Activated naive CD4-positive, alpha-beta T cell (primary cell): ENCODE data around the gene DNAJB1.
A peak's percentile ranks its signal among the peaks of the same experiment; 100 is the strongest.
"Not testable (repeated sequence)": the region's sequence is repeated elsewhere in the genome, so short reads cannot be mapped to it uniquely, and the experiment has no call there.

ENCODE experiments used
- DNase-seq, 4 experiments: peaks; one replicate each; lab custom pipeline; 2025; lab: John Stamatoyannopoulos, UW

Gene DNAJB1

GRCh38 chr19:14520543-14520942, 2.3 kb upstream of the DNAJB1 start:
- no peak for DNase-seq

DNA sequence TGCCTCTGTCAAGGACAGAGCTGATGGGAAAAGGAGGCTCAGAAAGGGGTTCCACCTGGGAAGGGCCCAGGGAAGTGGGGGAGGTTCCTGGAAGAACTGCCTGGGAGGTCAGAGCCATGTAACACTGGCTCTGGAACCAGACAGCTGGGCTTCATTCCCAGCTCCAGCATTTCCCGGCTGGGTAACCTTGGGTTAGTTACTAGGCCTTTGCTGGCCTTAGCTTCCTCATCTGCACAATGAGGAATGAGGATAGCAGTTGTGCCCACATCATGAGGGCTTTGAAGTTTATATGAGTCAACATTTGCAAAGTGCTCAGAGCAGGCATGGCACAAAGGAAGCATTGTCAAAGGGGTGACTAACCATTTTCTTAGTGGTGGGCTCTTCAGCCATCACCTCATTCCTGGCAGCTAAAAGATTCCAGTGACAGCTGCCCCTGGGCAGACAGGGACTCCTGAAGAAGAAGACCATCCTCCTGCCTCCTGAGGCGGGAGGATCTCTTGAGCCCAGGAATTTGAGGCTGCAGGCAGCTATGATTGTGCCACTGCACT, 1.7 kb upstream of the DNAJB1 start:
- no peak for DNase-seq

DNA sequence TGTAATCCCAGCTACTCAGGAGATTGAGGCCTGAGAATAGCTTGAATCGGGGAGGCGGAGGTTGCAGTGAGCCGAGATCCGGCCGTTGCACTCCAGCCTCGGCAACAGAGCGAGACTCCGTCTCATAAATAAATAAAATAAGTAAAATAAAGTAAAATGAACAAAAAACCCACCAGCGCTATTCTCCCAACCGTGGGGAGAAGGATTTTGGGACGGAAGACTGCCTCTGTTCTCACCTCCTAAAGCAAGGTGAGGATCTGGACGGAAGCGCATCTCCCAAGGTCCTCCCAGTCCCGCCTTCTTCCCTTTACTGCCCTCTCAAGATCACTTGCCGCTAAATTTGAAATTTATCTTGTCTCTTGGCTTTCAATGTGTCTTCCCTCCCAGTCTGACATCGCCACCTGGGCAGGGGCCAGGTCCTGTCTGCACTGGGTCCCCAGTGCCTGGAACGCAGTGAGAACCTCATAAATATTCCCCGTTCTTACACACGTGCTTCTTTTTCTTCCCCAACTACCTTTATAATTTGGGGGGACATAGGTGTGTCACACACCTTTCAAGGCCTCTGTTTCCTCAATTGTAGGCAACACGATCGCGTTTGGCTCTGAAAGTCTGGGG, 1.2 kb upstream of the DNAJB1 start:
- no peak for DNase-seq

GRCh38 chr19:14517446-14517839, 754 bp downstream of the DNAJB1 start:
- DNase-seq = no peak

GRCh38 chr19:14516746-14517438, 1.3 kb downstream of the DNAJB1 start:
- peak in 2 of 4 experiments; percentile 17 to 18 for DNase-seq

DNA sequence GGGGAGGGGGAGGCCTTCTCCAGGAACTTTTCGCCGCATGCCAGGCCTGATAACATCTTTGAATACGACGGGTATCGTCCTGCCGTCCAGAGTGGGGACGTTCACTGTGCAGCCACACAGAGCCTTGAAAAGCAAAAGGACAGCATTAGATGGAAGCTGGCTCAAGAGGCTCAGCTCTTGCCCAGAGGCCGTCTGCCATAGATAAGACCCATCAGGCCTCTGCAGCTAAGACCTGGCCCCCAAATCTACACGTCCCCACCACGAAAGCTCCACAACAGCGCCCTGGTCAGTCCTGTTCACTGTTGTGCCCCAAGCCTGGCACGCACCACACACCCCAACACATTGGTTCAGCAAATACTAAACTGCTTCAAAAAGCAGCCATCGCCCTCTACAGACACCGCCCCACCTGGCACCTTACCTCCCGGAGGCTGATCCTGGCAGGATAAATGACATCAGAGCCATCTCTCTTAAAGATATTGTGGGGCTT, 2.1 kb downstream of the DNAJB1 start:
- DNase-seq = no peak

- DNase-seq = no peak
Observed at GRCh38 chr19:14515501-14516047, 2.6 kb downstream of the DNAJB1 start.

GRCh38 chr19:14514215-14514863, 3.9 kb downstream of the DNAJB1 start:
- DNase-seq = no peak

DNA sequence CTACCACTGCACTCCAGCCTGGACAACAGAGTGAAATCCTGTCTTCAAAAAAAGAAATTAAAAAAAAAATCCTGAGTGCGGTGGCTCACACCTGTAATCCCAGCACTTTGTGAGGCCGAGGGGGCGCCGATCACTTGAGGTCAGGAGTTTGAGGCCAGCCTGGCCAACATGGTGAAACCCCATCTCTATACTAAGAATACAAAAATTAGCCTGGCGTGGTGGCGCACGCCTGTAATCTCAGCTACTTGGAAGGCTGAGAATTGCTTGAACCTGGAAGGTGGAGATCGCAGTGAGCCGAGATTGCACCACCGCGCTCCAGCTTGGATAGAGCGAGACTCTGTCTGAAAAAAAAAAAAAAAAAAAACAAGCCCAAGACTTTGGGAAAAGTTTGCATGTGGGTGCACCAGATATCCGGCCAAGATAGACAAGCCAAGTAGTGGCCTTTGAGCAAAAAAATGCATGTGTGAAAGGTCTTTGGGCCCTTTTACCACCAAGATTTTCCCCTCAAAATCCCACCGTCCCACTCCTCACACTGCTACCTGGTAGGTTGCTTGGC, 5.7 kb downstream of the DNAJB1 start:
- no peak for DNase-seq

DNA sequence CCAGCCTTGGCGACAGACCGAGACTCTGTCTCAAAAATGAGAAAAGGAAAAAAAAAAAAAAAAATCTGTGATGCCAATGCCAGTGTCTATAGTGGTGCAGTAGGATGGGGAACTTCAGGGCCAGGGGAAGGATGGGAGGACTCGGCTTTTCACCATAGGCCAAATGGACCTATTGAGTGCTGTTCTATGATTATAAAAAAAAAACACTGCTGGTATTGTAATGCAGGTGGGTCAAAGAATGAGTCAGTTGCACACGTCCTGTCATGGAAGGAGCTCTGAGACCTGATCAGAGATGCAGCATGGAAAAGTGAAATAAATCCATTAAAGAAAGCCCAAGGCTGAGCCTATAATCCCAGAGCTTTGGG, 7.0 kb downstream of the DNAJB1 start:
- DNase-seq = no peak

DNA sequence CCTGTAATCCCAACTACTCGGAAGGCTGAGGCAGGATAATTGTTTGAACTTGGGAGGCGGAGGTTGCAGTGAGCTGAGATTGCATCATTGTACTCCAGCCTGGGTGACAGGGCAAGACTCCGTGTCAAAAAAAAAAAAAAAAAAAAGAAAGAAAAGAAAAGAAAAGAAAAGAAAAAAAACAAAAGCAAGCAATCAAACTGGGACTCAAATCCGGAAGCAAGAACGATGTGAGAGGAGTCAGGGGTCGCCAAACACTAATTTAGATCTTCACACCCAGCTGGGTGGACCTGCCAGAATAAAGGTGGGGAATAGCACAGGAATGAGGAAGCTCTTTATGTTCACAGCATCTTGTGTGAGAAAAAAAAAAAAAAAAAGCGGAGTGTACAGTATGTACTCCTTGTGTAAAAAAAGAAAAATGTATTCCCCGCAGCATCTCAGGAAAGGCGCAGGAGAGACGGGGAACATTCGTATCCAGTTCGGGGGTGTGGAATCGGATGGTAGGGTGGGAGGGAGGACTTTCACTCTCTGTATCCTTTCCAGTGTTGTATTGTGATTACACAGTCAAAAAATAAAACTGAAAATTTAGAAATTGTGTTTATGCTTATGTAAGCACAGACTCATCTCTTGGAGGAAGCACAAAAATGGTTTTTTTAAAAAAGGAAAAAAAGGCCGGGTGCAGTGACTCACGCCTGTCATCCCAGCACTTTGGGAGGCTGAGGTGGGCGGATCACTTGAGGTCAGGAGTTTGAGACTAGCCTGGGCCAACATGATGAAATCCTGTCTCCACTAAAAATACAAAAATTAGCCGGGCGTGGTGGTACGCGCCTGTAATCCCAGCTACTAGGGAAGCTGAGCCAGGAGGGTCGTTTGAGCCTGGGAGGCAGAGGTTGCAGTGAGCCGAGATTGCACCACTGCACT, 7.6 kb downstream of the DNAJB1 start:
- DNase-seq = no peak

DNA sequence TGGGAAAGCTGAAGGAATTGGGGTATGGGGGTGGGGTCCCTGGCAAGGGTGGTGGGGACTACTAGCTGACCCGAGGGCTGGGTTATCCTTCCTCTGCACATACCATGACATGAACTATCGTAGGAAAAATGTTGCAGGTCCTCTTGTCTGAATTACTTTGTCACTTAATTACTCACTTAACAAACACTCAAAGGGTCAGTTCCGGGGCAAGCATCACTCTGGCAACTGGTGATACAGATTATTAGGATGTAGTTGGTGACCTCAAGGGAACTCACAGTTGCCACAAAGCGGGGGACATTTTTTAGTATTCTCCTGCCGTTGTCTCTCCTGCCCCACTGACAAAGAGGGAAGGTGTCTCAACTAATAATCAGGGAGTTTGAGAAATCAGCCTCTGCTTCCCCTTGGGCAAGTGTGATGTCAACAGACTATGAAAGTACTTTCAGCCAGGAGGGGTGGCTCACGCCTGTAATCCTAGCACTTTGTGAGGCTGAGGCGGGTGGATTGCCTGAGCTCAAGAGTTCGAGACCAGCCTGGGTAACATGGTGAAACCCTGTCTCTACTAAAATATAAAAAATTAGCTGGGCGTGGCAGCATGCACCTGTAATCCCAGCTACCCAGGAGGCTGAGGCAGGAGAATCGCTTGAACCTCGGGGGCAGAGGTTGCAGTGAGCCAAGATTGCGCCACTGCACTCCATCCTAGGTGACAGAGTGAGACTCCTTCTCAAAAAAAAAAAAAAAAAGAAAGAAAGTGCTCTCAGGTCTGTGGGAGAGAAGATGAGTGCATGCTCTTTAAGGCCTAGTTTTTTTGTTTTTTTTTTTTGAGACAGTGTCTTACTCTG, 10.3 kb downstream of the DNAJB1 start:
- DNase-seq = no peak

DNA sequence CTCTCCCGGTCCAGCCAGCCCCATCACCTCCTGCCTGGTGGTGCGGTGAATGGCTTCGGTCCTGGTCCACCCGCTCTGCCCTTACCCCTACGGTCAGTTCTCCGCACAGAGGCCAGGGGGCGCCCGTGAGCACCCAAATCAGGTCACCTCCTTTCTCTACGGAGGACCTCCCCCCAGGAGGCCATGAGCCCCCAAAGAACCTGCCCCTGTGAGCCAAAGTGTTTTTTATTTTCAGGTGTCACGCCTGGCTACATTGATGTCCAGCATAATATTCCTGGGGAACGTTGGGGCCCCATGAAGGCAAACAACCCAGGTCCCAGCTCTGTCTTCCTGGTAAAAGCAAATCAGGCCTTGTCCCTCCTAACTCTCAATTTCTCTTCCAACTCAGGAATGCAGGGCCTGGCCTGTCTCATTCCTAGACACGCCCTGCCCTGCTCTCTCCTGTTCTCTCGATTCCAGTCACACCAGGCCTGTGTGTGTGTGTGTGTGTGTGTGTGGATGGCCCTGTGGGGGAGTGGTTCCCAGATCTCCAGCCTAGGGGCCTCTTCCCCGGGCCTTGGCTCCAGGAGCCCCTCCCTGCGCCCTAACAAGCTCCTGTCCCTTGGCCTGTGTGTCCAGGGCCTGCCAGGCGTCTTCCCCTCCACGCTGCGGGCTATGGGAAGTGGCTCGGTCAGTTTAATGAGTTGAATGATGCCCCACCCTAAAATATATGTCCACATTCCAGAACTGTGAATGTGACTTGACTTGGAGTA, 12.5 kb downstream of the DNAJB1 start:
- peak; percentile 42 to 71 (median 56) for DNase-seq

GRCh38 chr19:14504575-14504974, 13.6 kb downstream of the DNAJB1 start:
- DNase-seq = not testable (repeated sequence)

DNA sequence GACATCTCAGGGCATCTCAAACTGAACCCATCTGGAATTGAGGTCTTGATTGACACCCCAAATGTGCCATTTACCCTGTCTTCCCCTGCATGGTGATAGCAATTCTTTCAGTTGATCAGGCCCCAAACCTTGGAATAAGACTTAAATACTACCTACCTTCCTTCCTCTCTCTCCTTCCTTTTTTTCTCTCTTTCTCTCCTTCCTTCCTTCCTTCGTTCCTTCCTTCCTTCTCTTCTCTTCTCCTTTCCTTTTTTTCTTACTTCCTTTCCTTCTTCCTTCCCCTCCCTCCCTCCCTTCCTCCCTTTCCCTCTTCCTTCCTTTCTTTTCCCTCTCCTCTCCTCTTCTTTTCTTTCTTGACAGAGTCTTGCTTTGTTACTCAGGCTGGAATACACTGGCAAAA, 14.9 kb downstream of the DNAJB1 start:
- DNase-seq = no peak

GRCh38 chr19:14502334-14503092, 15.7 kb downstream of the DNAJB1 start:
- no peak for DNase-seq

DNA sequence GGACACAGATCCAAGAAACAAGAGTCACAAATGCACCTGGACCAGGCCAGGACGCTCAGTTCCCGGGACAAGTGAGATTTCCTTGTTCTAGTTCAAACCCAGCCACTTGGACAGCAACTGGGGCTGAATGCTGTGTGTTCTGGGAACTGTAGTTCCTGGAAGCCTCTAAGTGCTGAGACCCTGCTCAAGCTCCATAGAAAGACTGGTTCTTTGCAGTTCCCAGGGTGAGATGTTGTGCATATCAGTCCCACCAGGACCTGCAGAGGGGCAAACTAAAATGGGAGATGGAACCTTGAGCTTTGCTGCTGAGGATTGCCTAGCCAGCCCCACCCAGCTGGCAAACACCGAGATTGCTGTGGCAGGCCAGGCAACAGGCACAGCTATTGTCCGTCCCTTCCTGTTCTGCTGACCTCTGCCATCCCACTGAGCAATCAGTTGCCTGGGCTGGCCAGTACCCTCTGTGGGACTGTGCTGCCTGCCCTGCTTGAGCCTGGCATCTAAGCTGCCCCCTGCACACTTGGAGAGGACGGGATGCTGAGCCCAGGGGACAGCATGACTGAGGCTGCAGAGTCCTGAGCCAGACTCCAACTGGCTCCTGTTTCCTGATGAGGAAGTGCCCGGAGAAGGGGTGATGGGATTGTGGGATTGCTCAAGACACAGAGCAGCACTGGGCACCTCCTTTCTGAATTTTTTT, 20.8 kb downstream of the DNAJB1 start:
- no peak for DNase-seq

DNA sequence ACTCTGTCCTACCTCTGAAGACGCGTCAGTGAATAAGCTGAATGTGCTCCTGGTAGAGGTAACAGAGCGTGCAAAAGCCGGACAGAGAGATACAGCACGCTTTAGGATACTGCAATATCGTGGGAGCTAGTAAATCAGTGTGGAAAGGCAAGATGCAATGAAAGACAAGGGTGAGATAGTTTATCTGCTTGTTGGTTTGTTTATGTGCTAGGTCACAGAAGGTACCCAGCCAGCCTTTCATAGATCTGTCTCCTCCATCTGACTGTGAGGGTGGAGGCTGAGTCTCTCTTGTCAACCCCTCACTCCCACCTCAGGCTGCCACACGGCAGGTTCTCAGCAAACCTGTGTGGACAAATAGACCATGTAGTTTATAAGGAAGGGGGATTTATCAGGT, 21.4 kb downstream of the DNAJB1 start:
- no peak for DNase-seq
